Upper lobe of left lung (tissue), 6 donors: ENCODE measurements around the gene CFAP119. TPM values are rescaled to one million over a fixed set of nuclear protein-coding genes. Genes with fewer than 3 reads are reported as not detected.

Experiments
- ATAC-seq, 2 donors: fragments of 200-7000 bp; cut with Tn5 transposase; one replicate each; pipeline ENCODE4 v1.9.1; 2022; ENCODE audit warnings: mild to moderate bottlenecking in 2 of 2, moderate library complexity in 2 of 2; ENCODE audit not compliant: low FRiP score in 2 of 2
- DNase-seq, 2 donors: peaks; one replicate each; pipeline ENCODE4 v3.0.0-alpha.2; 2019 to 2020
- H3K27ac ChIP-seq, 4 donors: fragments of 200-600 bp; sonication (generic); one replicate each; pipeline ENCODE4 v1.5.1; 2016 to 2019
- H3K27me3 ChIP-seq, 4 donors: fragments of 200-600 bp; sonication (generic); one replicate each; pipeline ENCODE4 v1.5.1; 2017 to 2019
- H3K36me3 ChIP-seq, 4 donors: fragments of 200-600 bp; sonication (generic); one replicate each; pipeline ENCODE4 v1.5.1; 2016 to 2019
- H3K4me1 ChIP-seq, 4 donors: fragments of 200-600 bp; sonication (generic); one replicate each; pipeline ENCODE4 v1.5.1; 2018 to 2019
- H3K4me3 ChIP-seq, 4 donors: fragments of 200-600 bp; sonication (generic); one replicate each; pipeline ENCODE4 v1.5.1; 2017 to 2019; ENCODE audit warnings: mild to moderate bottlenecking in 2 of 4, moderate library complexity in 1 of 4
- H3K9me3 ChIP-seq, 4 donors: fragments of 200-600 bp; sonication (generic); one replicate each; pipeline ENCODE4 v1.5.1; 2018 to 2019
- CTCF ChIP-seq, 6 experiments: fragments of 450-650 bp in 4 of 6; fragments of 200-600 bp in 2 of 6; sonication (generic) in 2 of 6; IDR thresholded peaks; one replicate each; pipeline ENCODE4 v1.5.1; 2016 to 2019; ENCODE audit warnings: antibody characterized with exemption in 6 of 6
- EP300 ChIP-seq, 4 donors: sonication (generic); formaldehyde crosslinking; IDR thresholded peaks; one replicate each; pipeline ENCODE4 v1.5.1; 2017; ENCODE audit warnings: antibody characterized with exemption in 4 of 4, control low read depth in 2 of 4
- POLR2A ChIP-seq, 4 donors: fragments of 450-650 bp; IDR thresholded peaks; one replicate each; pipeline ENCODE4 v1.5.1; 2016 to 2017; ENCODE audit warnings: antibody characterized with exemption in 4 of 4, mild to moderate bottlenecking in 2 of 4
- POLR2AphosphoS5 ChIP-seq, 2 donors: sonication (generic); formaldehyde crosslinking; IDR thresholded peaks; one replicate each; pipeline ENCODE4 v1.5.1; 2017; ENCODE audit warnings: antibody characterized with exemption in 2 of 2
- WGBS, 2 donors: methylation state at CpG; one replicate each; pipeline ENCODE4 v1.1.5; 2017 to 2018; 5-methylcytosine and 5-hydroxymethylcytosine counted together
- total RNA-seq, 6 donors: library from RNA; depleted of rRNA in 4 of 6; stranded (reverse); fragments of >200 nt in 4 of 6; gene quantifications; one replicate each; pipeline versions ENCODE4 v1.1.0 to v1.2.1, GENCODE V29; 2016 to 2021
- donor health status: DM: no; HTN: no; CAD: no; lungs with moderate emphysema.
- donor health status: DM: no; HTN: yes; CAD: no; lungs with severe emphysema.

Gene CFAP119
- total RNA-seq, 6 donors from 2014 or later = 6.1 to 45.1 (median 16.0) TPM

- peak overlapping the region; percentile 51 to 96 (median 86) for H3K4me3 ChIP-seq
- H3K27me3 ChIP-seq = no peaks in the 10 kb centered on the region
- DNase-seq = no peak
- WGBS, 2 donors = 26 to 31% methylated on average over 23 to 26 of the region's 26 CpGs
- no peaks in the 10 kb centered on the region for H3K9me3 ChIP-seq
- TF ChIP-seq CTCF (IDR thresholded peaks at IDR 0.05) (no peak), EP300 (IDR thresholded peaks at IDR 0.05) (no peak)
- no peak for ATAC-seq
- H3K36me3 ChIP-seq = peaks cover 15 to 45% (median 37%) of the 10 kb centered on the region in 4 donors
- peak overlapping the region in 3 of 4 donors; percentile 45 to 95 (median 95) for H3K27ac ChIP-seq
- peaks cover 22 to 46% (median 26%) of the 10 kb centered on the region in 4 donors for H3K4me1 ChIP-seq
Observed at GRCh38 chr16:30760577-30761426, 1.1 kb downstream of the CFAP119 start.

- no peak for TF ChIP-seq EP300 (IDR thresholded peaks at IDR 0.05)
- WGBS, 2 donors = 80 to 85% methylated on average over 7 of the region's 7 CpGs
- peaks cover 10 to 43% (median 34%) of the 10 kb centered on the region in 4 donors for H3K36me3 ChIP-seq
Observed at GRCh38 chr16:30760001-30760559, 1.8 kb downstream of the CFAP119 start.

GRCh38 chr16:30758988-30759491 lies 2.8 kb downstream of the CFAP119 start:
- no peak for TF ChIP-seq POLR2A (IDR thresholded peaks at IDR 0.05)
- TF ChIP-seq POLR2AphosphoS5 (IDR thresholded peaks at IDR 0.05) = no peak
- no peak for TF ChIP-seq EP300 (IDR thresholded peaks at IDR 0.05)
- TF ChIP-seq CTCF (IDR thresholded peaks at IDR 0.05) = no peak
- H3K9me3 ChIP-seq = no peaks in the 10 kb centered on the region
- no peak for ATAC-seq

More at GRCh38 chr16:30760001-30760559, 1.8 kb downstream of the CFAP119 start:
- H3K27me3 ChIP-seq = no peaks in the 10 kb centered on the region
- peak overlapping the region in 1 of 4 donors; percentile 78 for H3K27ac ChIP-seq
- peaks cover 22 to 46% (median 26%) of the 10 kb centered on the region in 4 donors for H3K4me1 ChIP-seq
- no peak for DNase-seq
- H3K4me3 ChIP-seq = no peak overlapping the region
- no peaks in the 10 kb centered on the region for H3K9me3 ChIP-seq
- ATAC-seq = no peak

GRCh38 chr16:30757316-30757715 lies 4.5 kb downstream of the CFAP119 start:
- H3K4me3 ChIP-seq = no peak overlapping the region
- TF ChIP-seq EP300 (IDR thresholded peaks at IDR 0.05) (no peak), CTCF (IDR thresholded peaks at IDR 0.05) (no peak), POLR2A (IDR thresholded peaks at IDR 0.05) (no peak), POLR2AphosphoS5 (IDR thresholded peaks at IDR 0.05) (no peak)
- peaks cover 6 to 24% (median 11%) of the 10 kb centered on the region in 4 donors for H3K4me1 ChIP-seq
- no peaks in the 10 kb centered on the region for H3K9me3 ChIP-seq
- H3K27ac ChIP-seq = no peak overlapping the region
- DNase-seq (no peak), ATAC-seq (no peak)
- WGBS, 2 donors = 91 to 96% methylated on average over 4 to 7 of the region's 7 CpGs
- H3K36me3 ChIP-seq = peaks cover 10 to 50% (median 40%) of the 10 kb centered on the region in 4 donors
- H3K27me3 ChIP-seq = no peaks in the 10 kb centered on the region

More at GRCh38 chr16:30758988-30759491, 2.8 kb downstream of the CFAP119 start:
- WGBS, 2 donors = 63 to 86% methylated on average over 9 to 10 of the region's 10 CpGs
- Histone ChIP-seq H3K4me1 (peaks cover 20 to 41% (median 25%) of the 10 kb centered on the region in 4 donors), H3K36me3 (peaks cover 3 to 43% (median 29%) of the 10 kb centered on the region in 4 donors), H3K27ac (peak overlapping the region; percentile 48 to 78 (median 69)), H3K4me3 (no peak overlapping the region), H3K27me3 (no peaks in the 10 kb centered on the region)
- DNase-seq = peak in 1 of 2 donors; percentile 45

GRCh38 chr16:30756781-30757100 lies 5.1 kb downstream of the CFAP119 start:
- Histone ChIP-seq H3K36me3 (peaks cover 10 to 56% (median 42%) of the 10 kb centered on the region in 4 donors), H3K4me3 (no peak overlapping the region), H3K4me1 (peaks cover 6 to 24% (median 10%) of the 10 kb centered on the region in 4 donors), H3K27ac (no peak overlapping the region), H3K27me3 (no peaks in the 10 kb centered on the region), H3K9me3 (no peaks in the 10 kb centered on the region)
- WGBS, 2 donors = 96 to 98% methylated on average over 8 to 9 of the region's 13 CpGs
- DNase-seq (no peak), ATAC-seq (no peak)
- TF ChIP-seq POLR2AphosphoS5 (IDR thresholded peaks at IDR 0.05) (no peak), POLR2A (IDR thresholded peaks at IDR 0.05) (no peak), EP300 (IDR thresholded peaks at IDR 0.05) (no peak), CTCF (IDR thresholded peaks at IDR 0.05) (no peak)
